ENCODE measurements around the gene LRRC56.

- TF ChIP-seq CTCF (IDR thresholded peaks at IDR 0.05) (no peak), POLR2AphosphoS5 (IDR thresholded peaks at IDR 0.05) (no peak)
These were observed 42.4 kb upstream of the LRRC56 start for GRCh38 chr11:494761-495536.

Data from suprapubic skin (tissue), 3 donors.